ENCODE measurements around the gene ATG16L2. TPM values are rescaled to one million over a fixed set of nuclear protein-coding genes. Genes with fewer than 3 reads are reported as not detected.
A peak's percentile ranks its signal among the peaks of the same experiment; 100 is the strongest.

ATG16L2 gene
- total RNA-seq, 1 experiment from 2014 or later = 17.3 TPM

DNA sequence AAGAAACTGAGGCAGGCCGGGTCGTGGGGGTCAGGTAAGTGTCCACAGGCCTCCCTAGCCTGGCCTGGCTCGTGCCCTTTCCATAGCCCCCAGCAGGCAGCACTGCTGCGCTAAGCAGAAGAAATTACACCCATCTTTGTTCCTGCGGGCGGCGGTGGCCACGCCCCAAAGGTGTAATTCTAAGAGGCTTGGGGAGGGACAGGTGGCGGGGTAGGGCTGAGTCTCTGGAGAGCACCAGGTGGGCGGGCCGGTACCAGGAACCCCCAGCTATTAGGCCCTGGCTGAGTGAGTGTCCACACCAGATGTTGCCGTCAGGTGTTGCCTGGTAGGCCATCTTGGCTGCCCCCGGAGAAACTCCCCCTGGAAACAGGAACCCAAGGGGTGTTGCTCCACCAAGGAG lies 49.7 kb upstream of the ATG16L2 start:
- Histone ChIP-seq H2BK15ac (ENCODE audit: low read depth, low read length) (no peak overlapping the region), H3K23me2 (ENCODE audit: insufficient read length, low read depth, low read length, poor library complexity, severe bottlenecking) (no peaks in the 10 kb centered on the region), H4K5ac (ENCODE audit: insufficient read length, low read depth, low read length) (no peak overlapping the region), H3K23ac (ENCODE audit: insufficient read length, low read depth, low read length) (no peak overlapping the region), H3K56ac (ENCODE audit: insufficient read length, low read depth, low read length) (no peak overlapping the region), H3K9me3 (ENCODE audit: control insufficient read depth, low read depth, low read length) (no peaks in the 10 kb centered on the region), H2AK5ac (ENCODE audit: insufficient read length, low read length) (no peak overlapping the region), H4K20me1 (ENCODE audit: control insufficient read depth, insufficient read depth, insufficient read length) (no peaks in the 10 kb centered on the region), H3K27me3 (ENCODE audit: insufficient read depth, low read length) (no peaks in the 10 kb centered on the region), H4K91ac (ENCODE audit: insufficient read length, low read depth, low read length) (no peak overlapping the region), H2BK12ac (ENCODE audit: insufficient read length, low read depth, low read length) (no peak overlapping the region), H3K4ac (ENCODE audit: low read depth, low read length) (no peak overlapping the region), H3T11ph (ENCODE audit: low read length) (no peak overlapping the region), H3K4me2 (ENCODE audit: insufficient read depth, insufficient read length, low read length) (no peak overlapping the region), H2BK20ac (ENCODE audit: low read depth, low read length, poor library complexity, severe bottlenecking) (no peak overlapping the region), H3K79me2 (ENCODE audit: insufficient read depth, low read length) (no peaks in the 10 kb centered on the region), H3K27ac (ENCODE audit: insufficient read length, low read depth, low read length) (no peak overlapping the region), H3K18ac (ENCODE audit: insufficient read length, low read depth, low read length) (no peak overlapping the region), H2BK5ac (ENCODE audit: insufficient read length, low read length) (no peak overlapping the region), H2BK120ac (ENCODE audit: low read depth, low read length, poor library complexity, severe bottlenecking) (no peak overlapping the region), H3K4me1 (ENCODE audit: insufficient read depth, low read length) (no peaks in the 10 kb centered on the region), H4K8ac (replicated peaks; ENCODE audit: insufficient read length, low read depth, low read length) (no peak overlapping the region), H3K14ac (ENCODE audit: insufficient read depth, low read length) (no peak overlapping the region), H3K79me1 (ENCODE audit: insufficient read depth, low read depth, low read length, poor library complexity, severe bottlenecking) (no peaks in the 10 kb centered on the region), H2AFZ (ENCODE audit: low read length) (no peak overlapping the region), H3K9ac (ENCODE audit: extremely low read depth, insufficient read length, low read length) (no peak overlapping the region)
- Mint-ChIP-seq H3K36me3 (ENCODE audit: insufficient read depth in 1 of 3, low read depth in 3 of 3) (no peaks in the 10 kb centered on the region), H3K27me3 (ENCODE audit: low read depth) (peaks cover 2% of the 10 kb centered on the region; the same call in 1 of the 2 replicates), H3K4me3 (no peak overlapping the region; a peak in 1 of 5 replicates), H3K27ac (peak overlapping the region in 1 of 3 experiments; percentile 72; a peak in 1 of 7 replicates), H3K9me3 (no peaks in the 10 kb centered on the region), H3K4me1 (peaks cover 32 to 47% of the 10 kb centered on the region in 2 experiments)
- DNase-seq = peak; percentile 96
- TF ChIP-seq, protein P1, sequence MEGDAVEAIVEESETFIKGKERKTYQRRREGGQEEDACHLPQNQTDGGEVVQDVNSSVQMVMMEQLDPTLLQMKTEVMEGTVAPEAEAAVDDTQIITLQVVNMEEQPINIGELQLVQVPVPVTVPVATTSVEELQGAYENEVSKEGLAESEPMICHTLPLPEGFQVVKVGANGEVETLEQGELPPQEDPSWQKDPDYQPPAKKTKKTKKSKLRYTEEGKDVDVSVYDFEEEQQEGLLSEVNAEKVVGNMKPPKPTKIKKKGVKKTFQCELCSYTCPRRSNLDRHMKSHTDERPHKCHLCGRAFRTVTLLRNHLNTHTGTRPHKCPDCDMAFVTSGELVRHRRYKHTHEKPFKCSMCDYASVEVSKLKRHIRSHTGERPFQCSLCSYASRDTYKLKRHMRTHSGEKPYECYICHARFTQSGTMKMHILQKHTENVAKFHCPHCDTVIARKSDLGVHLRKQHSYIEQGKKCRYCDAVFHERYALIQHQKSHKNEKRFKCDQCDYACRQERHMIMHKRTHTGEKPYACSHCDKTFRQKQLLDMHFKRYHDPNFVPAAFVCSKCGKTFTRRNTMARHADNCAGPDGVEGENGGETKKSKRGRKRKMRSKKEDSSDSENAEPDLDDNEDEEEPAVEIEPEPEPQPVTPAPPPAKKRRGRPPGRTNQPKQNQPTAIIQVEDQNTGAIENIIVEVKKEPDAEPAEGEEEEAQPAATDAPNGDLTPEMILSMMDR (conservative IDR thresholded peaks at IDR 0.05) = peak; percentile 64
- no CpG with 5 or more reads among the region's 13 CpGs for WGBS (ENCODE audit: extremely low coverage, insufficient read length, low lambda C conversion rate)
